ENCODE measurements around the gene PCDHGB6.

GRCh38 chr5:141419074-141419880, 11.5 kb downstream of the PCDHGB6 start:
- TF ChIP-seq POLR2A (IDR thresholded peaks at IDR 0.05; ENCODE audit: extremely low read depth, insufficient read length) (no peak), MYC (IDR thresholded peaks at IDR 0.05; ENCODE audit: low read depth, low read length) (no peak), CTCF (IDR thresholded peaks at IDR 0.05; ENCODE audit: low read depth, low read length) (no peak), MAX (IDR thresholded peaks at IDR 0.05; ENCODE audit: low read depth, low read length) (no peak)
